Neural progenitor cell (in vitro differentiated cells): ENCODE measurements around the gene HADH.

Experiments
- CTCF ChIP-seq: fragments of 200-600 bp; sonication (generic); IDR thresholded peaks from 2 replicates; pipeline ENCODE4 v1.5.1; 2017; ENCODE audit warnings: antibody characterized with exemption, mild to moderate bottlenecking
- EZH2phosphoT487 ChIP-seq: fragments of 200-600 bp; sonication (generic); IDR thresholded peaks from 2 replicates; pipeline ENCODE4 v1.6.1; 2017; ENCODE audit warnings: antibody characterized with exemption

DNA sequence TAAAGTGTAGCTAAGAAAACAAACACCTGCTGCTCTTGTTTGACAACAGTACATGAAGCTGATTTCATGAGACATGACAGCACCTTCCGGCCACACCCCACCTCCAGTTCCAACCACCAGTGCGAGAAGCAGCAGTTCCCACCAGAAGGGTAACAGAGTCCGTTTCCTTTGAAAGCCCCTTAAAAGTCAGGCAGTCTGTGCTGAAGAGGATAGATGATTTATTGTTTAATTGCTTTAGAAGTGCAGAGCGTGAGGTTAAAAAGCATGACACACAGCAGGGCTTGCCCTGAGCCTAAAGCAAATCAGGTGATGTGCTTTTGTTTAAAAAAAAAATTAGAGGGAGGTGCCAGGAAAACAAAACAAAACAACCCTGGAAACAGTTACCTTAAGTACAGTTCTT, 82.6 kb downstream of the HADH start:
- TF ChIP-seq CTCF (no peak), EZH2phosphoT487 (no peak)
